ENCODE results near the gene ATP10A. TPM values are rescaled to one million over a fixed set of nuclear protein-coding genes. Genes with fewer than 3 reads are reported as not detected.
"Not testable (repeated sequence)": the region's sequence is repeated elsewhere in the genome, so short reads cannot be mapped to it uniquely, and the experiment has no call there.

The ATP10A gene
- total RNA-seq, 1 experiment from 2014 or later, result 7.1 TPM

GRCh38 chr15:25655207-25655948 is 207.7 kb downstream of the ATP10A start:
- no peak for DNase-seq (ENCODE audit: low read depth, low spot score)
- in situ Hi-C loops (cut with HindIII; ENCODE audit: low pct_unique_long_range_greater_than_20kb, low sequenced_read_pairs), result no loop called here

- no peak for DNase-seq (ENCODE audit: low read depth, low spot score)
- in situ Hi-C loops (cut with HindIII; ENCODE audit: low pct_unique_long_range_greater_than_20kb, low sequenced_read_pairs), result no loop called here
Observed at GRCh38 chr15:25653371-25653770, 209.8 kb downstream of the ATP10A start.

GRCh38 chr15:25652704-25653103 is 210.4 kb downstream of the ATP10A start:
- no peak for DNase-seq (ENCODE audit: low read depth, low spot score)
- in situ Hi-C loops (cut with HindIII; ENCODE audit: low pct_unique_long_range_greater_than_20kb, low sequenced_read_pairs), result no loop called here

- in situ Hi-C loops (cut with HindIII; ENCODE audit: low pct_unique_long_range_greater_than_20kb, low sequenced_read_pairs), result no loop called here
- DNase-seq (ENCODE audit: low read depth, low spot score), result no peak
Observed at GRCh38 chr15:25649390-25649789, 213.7 kb downstream of the ATP10A start.

- in situ Hi-C loops (cut with HindIII; ENCODE audit: low pct_unique_long_range_greater_than_20kb, low sequenced_read_pairs), result no loop called here
- no peak for DNase-seq (ENCODE audit: low read depth, low spot score)
Observed at GRCh38 chr15:25643120-25643519, 220.0 kb downstream of the ATP10A start.

- in situ Hi-C loops (cut with HindIII; ENCODE audit: low pct_unique_long_range_greater_than_20kb, low sequenced_read_pairs), result no loop called here
- DNase-seq (ENCODE audit: low read depth, low spot score), result no peak
Observed at GRCh38 chr15:25641762-25642161, 221.4 kb downstream of the ATP10A start.

- in situ Hi-C loops (cut with HindIII; ENCODE audit: low pct_unique_long_range_greater_than_20kb, low sequenced_read_pairs), result no loop called here
- no peak for DNase-seq (ENCODE audit: low read depth, low spot score)
Observed at GRCh38 chr15:25641361-25641760, 221.8 kb downstream of the ATP10A start.

- DNase-seq (ENCODE audit: low read depth, low spot score); in situ Hi-C loops (cut with HindIII; ENCODE audit: low pct_unique_long_range_greater_than_20kb, low sequenced_read_pairs): not testable (repeated sequence)
Observed at GRCh38 chr15:25640959-25641358, 222.2 kb downstream of the ATP10A start.

- in situ Hi-C loops (cut with HindIII; ENCODE audit: low pct_unique_long_range_greater_than_20kb, low sequenced_read_pairs), result no loop called here
Observed at GRCh38 chr15:25640381-25640780, 222.7 kb downstream of the ATP10A start.

GRCh38 chr15:25636486-25636885 is 226.6 kb downstream of the ATP10A start:
- in situ Hi-C loops (cut with HindIII; ENCODE audit: low pct_unique_long_range_greater_than_20kb, low sequenced_read_pairs); DNase-seq (ENCODE audit: low read depth, low spot score): not testable (repeated sequence)

More at GRCh38 chr15:25640381-25640780, 222.7 kb downstream of the ATP10A start:
- DNase-seq (ENCODE audit: low read depth, low spot score), result no peak

GRCh38 chr15:25635191-25635590 is 227.9 kb downstream of the ATP10A start:
- no peak for DNase-seq (ENCODE audit: low read depth, low spot score)

GRCh38 chr15:25633862-25634261 is 229.3 kb downstream of the ATP10A start:
- no peak for DNase-seq (ENCODE audit: low read depth, low spot score)
- in situ Hi-C loops (cut with HindIII; ENCODE audit: low pct_unique_long_range_greater_than_20kb, low sequenced_read_pairs), result no loop called here

More at GRCh38 chr15:25635191-25635590, 227.9 kb downstream of the ATP10A start:
- in situ Hi-C loops (cut with HindIII; ENCODE audit: low pct_unique_long_range_greater_than_20kb, low sequenced_read_pairs), result no loop called here

- no peak for DNase-seq (ENCODE audit: low read depth, low spot score)
- in situ Hi-C loops (cut with HindIII; ENCODE audit: low pct_unique_long_range_greater_than_20kb, low sequenced_read_pairs), result no loop called here
Observed at GRCh38 chr15:25631971-25632370, 231.2 kb downstream of the ATP10A start.

Small RNA genes lying within 50 kb of the gene (small RNA-seq; reads per million reads assigned to genes)
- 0 reads per million in 2 experiments for gene MIR4715
- 0 reads per million in 2 experiments for gene RNA5SP390

Data from SK-MEL-5 (cell line).